ENCODE results near the gene HEATR5A.

HEATR5A gene

DNA sequence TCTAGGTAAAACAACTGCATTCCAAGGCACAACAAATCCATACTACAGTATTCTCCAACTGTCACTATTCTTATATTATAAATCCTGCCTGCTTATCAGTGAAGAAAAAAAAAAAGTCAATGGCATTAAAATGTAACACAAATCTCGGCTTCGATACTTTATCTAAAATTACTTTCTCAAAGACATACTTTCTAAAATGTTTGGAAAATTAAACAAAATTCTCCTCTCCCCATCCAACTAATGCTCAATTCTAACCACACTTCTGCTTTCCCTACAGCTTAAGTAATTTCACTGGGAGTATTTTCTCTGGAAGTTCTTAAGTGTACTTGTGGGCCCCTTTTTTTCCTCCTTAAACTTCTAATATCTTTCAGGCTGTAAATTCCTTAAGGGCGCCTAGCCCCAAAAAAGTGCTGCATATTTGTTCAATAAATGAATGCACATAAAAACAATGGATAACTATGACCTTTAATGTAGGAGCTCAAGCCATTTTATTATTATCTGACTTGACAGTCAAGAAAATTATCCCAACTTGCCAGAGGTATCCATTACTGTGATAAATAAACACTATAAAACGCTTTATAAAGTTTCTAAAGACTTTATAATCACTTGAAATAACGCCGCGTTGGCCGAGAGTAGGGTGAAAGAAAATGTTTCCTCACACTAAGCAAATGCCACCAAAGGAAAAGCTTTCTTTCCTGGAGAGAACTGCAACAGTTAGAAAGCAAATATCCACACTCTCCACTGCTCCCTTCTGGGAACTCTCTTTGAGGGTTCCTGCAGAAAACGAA, 977 bp downstream of the HEATR5A start:
- peak overlapping the region; percentile 100 for H3K4me3 ChIP-seq (replicated peaks; ENCODE audit: low read depth, low read length)
- no peaks in the 10 kb centered on the region for H3K36me3 ChIP-seq (ENCODE audit: control insufficient read depth, insufficient read depth, low read length)
- no peaks in the 10 kb centered on the region for H3K27me3 ChIP-seq (replicated peaks; ENCODE audit: control insufficient read depth, insufficient read depth, low read length)
- TF ChIP-seq, protein P1, sequence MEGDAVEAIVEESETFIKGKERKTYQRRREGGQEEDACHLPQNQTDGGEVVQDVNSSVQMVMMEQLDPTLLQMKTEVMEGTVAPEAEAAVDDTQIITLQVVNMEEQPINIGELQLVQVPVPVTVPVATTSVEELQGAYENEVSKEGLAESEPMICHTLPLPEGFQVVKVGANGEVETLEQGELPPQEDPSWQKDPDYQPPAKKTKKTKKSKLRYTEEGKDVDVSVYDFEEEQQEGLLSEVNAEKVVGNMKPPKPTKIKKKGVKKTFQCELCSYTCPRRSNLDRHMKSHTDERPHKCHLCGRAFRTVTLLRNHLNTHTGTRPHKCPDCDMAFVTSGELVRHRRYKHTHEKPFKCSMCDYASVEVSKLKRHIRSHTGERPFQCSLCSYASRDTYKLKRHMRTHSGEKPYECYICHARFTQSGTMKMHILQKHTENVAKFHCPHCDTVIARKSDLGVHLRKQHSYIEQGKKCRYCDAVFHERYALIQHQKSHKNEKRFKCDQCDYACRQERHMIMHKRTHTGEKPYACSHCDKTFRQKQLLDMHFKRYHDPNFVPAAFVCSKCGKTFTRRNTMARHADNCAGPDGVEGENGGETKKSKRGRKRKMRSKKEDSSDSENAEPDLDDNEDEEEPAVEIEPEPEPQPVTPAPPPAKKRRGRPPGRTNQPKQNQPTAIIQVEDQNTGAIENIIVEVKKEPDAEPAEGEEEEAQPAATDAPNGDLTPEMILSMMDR (IDR thresholded peaks at IDR 0.05; ENCODE audit: insufficient read depth, low read length, poor library complexity, severe bottlenecking) = no peak
- no peak for DNase-seq (ENCODE audit: extremely low read depth, insufficient read length)

DNA sequence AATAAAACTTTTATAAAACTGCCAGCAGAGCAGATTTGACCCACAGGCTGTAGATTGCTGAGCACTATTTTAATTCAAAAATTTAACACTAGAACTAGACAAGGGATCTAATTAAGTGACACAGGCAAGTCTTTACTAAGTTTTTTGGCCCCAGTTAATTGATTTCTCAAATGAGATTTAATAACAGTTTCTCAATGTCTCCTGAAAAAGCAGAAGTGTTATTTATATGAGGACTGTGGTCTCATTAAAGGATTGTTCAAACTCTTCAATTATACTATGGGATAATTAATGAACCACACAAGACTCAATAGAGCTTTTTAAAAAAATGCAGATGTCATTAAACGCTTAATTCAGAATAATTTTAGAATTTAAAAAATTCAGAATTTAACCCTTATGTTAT, 1.9 kb downstream of the HEATR5A start:
- Histone ChIP-seq H3K27me3 (replicated peaks; ENCODE audit: control insufficient read depth, insufficient read depth, low read length) (no peaks in the 10 kb centered on the region), H3K4me3 (replicated peaks; ENCODE audit: low read depth, low read length) (no peak overlapping the region), H3K36me3 (ENCODE audit: control insufficient read depth, insufficient read depth, low read length) (no peaks in the 10 kb centered on the region)
- no peak for DNase-seq (ENCODE audit: extremely low read depth, insufficient read length)
- TF ChIP-seq, protein P1 (IDR thresholded peaks at IDR 0.05; ENCODE audit: insufficient read depth, low read length, poor library complexity, severe bottlenecking) = no peak

DNA sequence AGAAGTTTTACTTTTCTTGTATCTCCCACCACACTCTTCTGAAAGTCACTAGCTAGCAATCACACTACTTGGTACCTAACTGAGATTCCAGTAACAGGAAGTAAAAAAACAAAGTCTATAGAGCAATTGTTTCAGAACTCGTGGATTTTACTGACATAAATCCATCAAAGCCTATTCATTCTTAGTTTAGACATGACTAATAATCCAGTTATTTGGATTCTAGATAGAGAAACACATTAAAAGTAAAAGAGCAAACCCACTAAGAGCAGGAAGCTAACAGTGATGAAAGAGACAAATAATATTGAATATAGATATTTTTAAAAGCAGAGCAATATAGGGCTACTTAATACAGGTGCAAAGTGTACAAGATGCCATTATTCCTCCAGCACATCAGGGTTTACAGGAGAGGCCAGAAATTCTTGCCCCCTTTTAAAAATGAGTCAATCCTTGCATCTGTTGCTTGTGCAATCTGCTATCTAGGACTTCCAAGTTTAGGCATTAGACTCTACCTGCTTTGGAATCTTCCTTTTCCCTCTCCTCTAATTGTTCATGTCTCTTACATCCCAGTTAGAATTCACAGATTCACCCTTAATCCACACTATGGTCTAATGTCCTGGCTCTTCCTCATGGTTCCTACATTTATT, 6.0 kb downstream of the HEATR5A start:
- TF ChIP-seq, protein P1 (IDR thresholded peaks at IDR 0.05; ENCODE audit: insufficient read depth, low read length, poor library complexity, severe bottlenecking) = no peak
- no peak overlapping the region for H3K4me3 ChIP-seq (replicated peaks; ENCODE audit: low read depth, low read length)
- no peaks in the 10 kb centered on the region for H3K36me3 ChIP-seq (ENCODE audit: control insufficient read depth, insufficient read depth, low read length)
- no peak for DNase-seq (ENCODE audit: extremely low read depth, insufficient read length)
- no peaks in the 10 kb centered on the region for H3K27me3 ChIP-seq (replicated peaks; ENCODE audit: control insufficient read depth, insufficient read depth, low read length)

DNA sequence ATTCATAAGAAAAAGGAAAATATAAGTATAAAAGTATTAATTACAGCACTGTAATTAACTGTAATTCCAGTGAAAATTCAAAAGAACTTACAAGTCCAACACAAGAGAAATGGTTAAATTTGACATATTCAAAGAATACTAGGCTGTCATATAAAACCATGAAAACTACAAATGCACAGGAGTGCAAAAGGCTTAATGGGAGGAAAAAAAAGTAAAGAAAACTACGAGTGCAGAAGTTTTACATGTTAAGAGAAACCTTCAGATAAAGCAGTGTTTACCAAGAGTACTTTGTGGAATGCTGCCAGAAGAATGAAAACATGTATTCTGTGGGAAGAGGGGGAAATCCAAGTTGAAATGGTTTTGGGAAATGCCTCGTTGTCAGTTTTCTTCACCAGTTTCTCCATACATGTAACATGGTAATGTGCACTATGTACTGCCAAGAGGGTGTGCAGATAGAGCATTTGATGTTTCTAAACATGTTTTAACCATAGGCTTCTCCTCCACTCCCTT, 9.1 kb downstream of the HEATR5A start:
- no peak for DNase-seq (ENCODE audit: extremely low read depth, insufficient read length)
- TF ChIP-seq, protein P1 (IDR thresholded peaks at IDR 0.05; ENCODE audit: insufficient read depth, low read length, poor library complexity, severe bottlenecking) = no peak
- Histone ChIP-seq H3K4me3 (replicated peaks; ENCODE audit: low read depth, low read length) (no peak overlapping the region), H3K36me3 (ENCODE audit: control insufficient read depth, insufficient read depth, low read length) (no peaks in the 10 kb centered on the region), H3K27me3 (replicated peaks; ENCODE audit: control insufficient read depth, insufficient read depth, low read length) (no peaks in the 10 kb centered on the region)

DNA sequence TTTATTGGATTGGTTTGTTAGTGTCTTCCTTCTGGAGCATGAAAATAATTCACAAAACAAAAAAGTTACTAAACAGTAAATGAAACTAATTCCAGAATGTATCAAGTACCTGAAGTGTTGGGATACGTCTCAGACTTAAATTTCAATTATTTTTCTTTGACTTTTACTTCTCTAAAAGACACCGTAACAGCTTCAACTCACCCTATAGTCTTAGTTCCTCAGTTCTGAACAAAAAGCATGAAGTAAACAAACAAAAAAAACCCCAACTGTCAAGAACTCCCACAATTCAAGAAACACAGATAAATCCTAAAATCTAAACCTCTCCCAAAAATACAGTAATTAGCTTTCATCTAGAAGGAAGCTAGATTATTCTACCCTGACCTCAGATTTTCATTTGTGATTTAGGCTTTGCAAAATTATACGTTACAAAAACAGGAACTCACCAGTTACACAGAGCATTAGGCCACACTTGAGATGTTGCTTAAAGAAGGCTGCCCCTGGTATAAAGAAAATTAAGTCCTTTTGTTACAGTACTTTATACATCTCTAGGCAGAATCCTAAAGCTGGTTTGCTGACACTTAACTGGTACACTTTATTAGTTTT, 10.2 kb downstream of the HEATR5A start:
- TF ChIP-seq, protein P1 (IDR thresholded peaks at IDR 0.05; ENCODE audit: insufficient read depth, low read length, poor library complexity, severe bottlenecking) = no peak
- no peak for DNase-seq (ENCODE audit: extremely low read depth, insufficient read length)
- Histone ChIP-seq H3K27me3 (replicated peaks; ENCODE audit: control insufficient read depth, insufficient read depth, low read length) (no peaks in the 10 kb centered on the region), H3K4me3 (replicated peaks; ENCODE audit: low read depth, low read length) (no peak overlapping the region), H3K36me3 (ENCODE audit: control insufficient read depth, insufficient read depth, low read length) (no peaks in the 10 kb centered on the region)
